WTC11 (cell line): Measurements from ENCODE around the gene UNC93B1. TPM values are rescaled to one million over a fixed set of nuclear protein-coding genes. Genes with fewer than 3 reads are reported as not detected.
A peak's percentile ranks its signal among the peaks of the same experiment; 100 is the strongest.

Experiments
- ATAC-seq: fragments of 200-7000 bp; cut with Tn5 transposase; 2 replicates; pipeline ENCODE4 v1.10.0; 2021; ENCODE audit warnings: mild to moderate bottlenecking, moderate library complexity
- CTCF ChIA-PET: fragments of 300-600 bp; sonication (Branson Sonifier 250); formaldehyde crosslinking; loops from one replicate; lab custom pipeline; 2021; ENCODE audit warnings: antibody characterized with exemption; lab: Charles Lee
- POLR2A ChIA-PET: fragments of 350-600 bp; sonication (Branson Sonifier 250); formaldehyde crosslinking; loops from one replicate; lab custom pipeline; 2021; ENCODE audit warnings: antibody characterized with exemption; lab: Charles Lee
- DNase-seq: peaks from one replicate; pipeline ENCODE4 v3.0.0; 2021; ENCODE audit warnings: low spot score
- H3K27ac Mint-ChIP-seq: 2 replicates; pipeline ENCODE4 v1.8.0; 2021; ENCODE audit warnings: mixed read lengths
- H3K27me3 Mint-ChIP-seq: 2 replicates; pipeline ENCODE4 v1.8.0; 2021; ENCODE audit warnings: low read depth, mild to moderate bottlenecking, moderate library complexity, mixed read lengths
- H3K36me3 Mint-ChIP-seq: 2 replicates; pipeline ENCODE4 v1.8.0; 2021; ENCODE audit warnings: mixed read lengths
- H3K4me1 Mint-ChIP-seq: 2 replicates; pipeline ENCODE4 v1.8.0; 2022; ENCODE audit warnings: mixed read lengths
- H3K4me3 Mint-ChIP-seq: 2 replicates; pipeline ENCODE4 v1.8.0; 2021; ENCODE audit warnings: mild to moderate bottlenecking, moderate library complexity, mixed read lengths
- H3K9me3 Mint-ChIP-seq: 2 replicates; pipeline ENCODE4 v1.8.0; 2021; ENCODE audit warnings: mixed read lengths
- ATF6 ChIP-seq: sonication (generic); formaldehyde crosslinking; IDR thresholded peaks from 2 replicates; pipeline ENCODE4 v1.8.1; 2023; ENCODE audit warnings: mild to moderate bottlenecking, missing genetic modification reagents
- CBFB ChIP-seq: sonication (generic); formaldehyde crosslinking; IDR thresholded peaks from 2 replicates; pipeline ENCODE4 v1.8.1; 2022; ENCODE audit warnings: mild to moderate bottlenecking, low read depth, missing genetic modification reagents
- CREB1 ChIP-seq: sonication (generic); formaldehyde crosslinking; IDR thresholded peaks from 2 replicates; pipeline ENCODE4 v1.8.0; 2023; ENCODE audit warnings: mild to moderate bottlenecking, missing genetic modification reagents
- ELF4 ChIP-seq: sonication (generic); formaldehyde crosslinking; IDR thresholded peaks from 2 replicates; pipeline ENCODE4 v1.8.1; 2022; ENCODE audit warnings: low read depth, mild to moderate bottlenecking, moderate library complexity, missing genetic modification reagents
- MXD4 ChIP-seq: fragments of 250-450 bp; sonication (Bioruptor Pico); IDR thresholded peaks from 2 replicates; pipeline ENCODE4 v1.8.0; 2021; ENCODE audit warnings: mild to moderate bottlenecking, moderate library complexity, borderline replicate concordance
- NR2C2 ChIP-seq: sonication (generic); formaldehyde crosslinking; IDR thresholded peaks from 2 replicates; pipeline ENCODE4 v1.8.0; 2022; ENCODE audit warnings: mild to moderate bottlenecking, missing genetic modification reagents
- NR3C1 ChIP-seq: sonication (generic); formaldehyde crosslinking; conservative IDR thresholded peaks from 2 replicates; pipeline ENCODE4 v1.8.1; 2023; ENCODE audit warnings: low read depth, mild to moderate bottlenecking, missing genetic modification reagents
- SMAD4 ChIP-seq: sonication (generic); formaldehyde crosslinking; IDR thresholded peaks from 2 replicates; pipeline ENCODE4 v1.8.0; 2022; ENCODE audit warnings: mild to moderate bottlenecking, missing genetic modification reagents
- STAT6 ChIP-seq: sonication (generic); formaldehyde crosslinking; conservative IDR thresholded peaks from 2 replicates; pipeline ENCODE4 v1.8.1; 2023; ENCODE audit warnings: mild to moderate bottlenecking, low read depth, missing genetic modification reagents, moderate library complexity
- TCF7 ChIP-seq: sonication (generic); formaldehyde crosslinking; IDR thresholded peaks from 2 replicates; pipeline ENCODE4 v1.8.0; 2022; ENCODE audit warnings: mild to moderate bottlenecking, low read depth, missing genetic modification reagents, moderate library complexity
- ZNF219 ChIP-seq: sonication (generic); formaldehyde crosslinking; IDR thresholded peaks from 2 replicates; pipeline ENCODE4 v1.8.0; 2023; ENCODE audit warnings: missing genetic modification reagents, mild to moderate bottlenecking, borderline replicate concordance
- ZNF317 ChIP-seq: sonication (generic); formaldehyde crosslinking; IDR thresholded peaks from 2 replicates; pipeline ENCODE4 v1.8.1; 2023; ENCODE audit warnings: low read depth, mild to moderate bottlenecking, moderate library complexity, missing genetic modification reagents, borderline replicate concordance
- ZNF423 ChIP-seq: fragments of 250-450 bp; sonication (Bioruptor Pico); IDR thresholded peaks from 2 replicates; pipeline ENCODE4 v2.1.2; 2022; ENCODE audit warnings: mild to moderate bottlenecking, moderate library complexity
- ZNF512 ChIP-seq: sonication (generic); formaldehyde crosslinking; IDR thresholded peaks from 2 replicates; pipeline ENCODE4 v1.8.1; 2022; ENCODE audit warnings: missing genetic modification reagents, borderline replicate concordance
- ZNF671 ChIP-seq: fragments of 250-450 bp; sonication (Bioruptor Pico); IDR thresholded peaks from 2 replicates; pipeline ENCODE4 v1.8.0; 2021; ENCODE audit warnings: mild to moderate bottlenecking
- total RNA-seq: library from RNA; stranded (reverse); gene quantifications from 3 replicates; pipeline ENCODE4 v1.2.3, GENCODE V29; 2021
- TF ChIP-seq, protein P1 (sequence below): sonication (generic); formaldehyde crosslinking; IDR thresholded peaks from 2 replicates; pipeline ENCODE4 v1.8.0; 2023; ENCODE audit warnings: mild to moderate bottlenecking, missing genetic modification reagents
- TF ChIP-seq, protein P2 (sequence below): fragments of 250-450 bp; sonication (Bioruptor Pico); IDR thresholded peaks from 2 replicates; pipeline ENCODE4 v1.9.0; 2021; ENCODE audit warnings: moderate library complexity, mild to moderate bottlenecking, inconsistent platforms, borderline replicate concordance
- TF ChIP-seq, protein P3 (sequence below): sonication (generic); formaldehyde crosslinking; IDR thresholded peaks from 2 replicates; pipeline ENCODE4 v1.8.1; 2022; ENCODE audit warnings: mild to moderate bottlenecking, moderate library complexity, missing genetic modification reagents
- TF ChIP-seq, protein P4 (sequence below): sonication (generic); formaldehyde crosslinking; IDR thresholded peaks from 2 replicates; pipeline ENCODE4 v1.8.0; 2022; ENCODE audit warnings: mild to moderate bottlenecking, missing genetic modification reagents
- TF ChIP-seq, protein P5 (sequence below): sonication (generic); formaldehyde crosslinking; IDR thresholded peaks from 2 replicates; pipeline ENCODE4 v1.8.0; 2022; ENCODE audit warnings: mild to moderate bottlenecking, missing genetic modification reagents

UNC93B1 gene
- total RNA-seq, 1 experiment from 2014 or later: 27.9 TPM

GRCh38 chr11:68027667-68028066, 23.8 kb upstream of the UNC93B1 start (continued):
- TF ChIP-seq SMAD4: no peak
- no peak for TF ChIP-seq ZNF671
- TF ChIP-seq, protein P1, sequence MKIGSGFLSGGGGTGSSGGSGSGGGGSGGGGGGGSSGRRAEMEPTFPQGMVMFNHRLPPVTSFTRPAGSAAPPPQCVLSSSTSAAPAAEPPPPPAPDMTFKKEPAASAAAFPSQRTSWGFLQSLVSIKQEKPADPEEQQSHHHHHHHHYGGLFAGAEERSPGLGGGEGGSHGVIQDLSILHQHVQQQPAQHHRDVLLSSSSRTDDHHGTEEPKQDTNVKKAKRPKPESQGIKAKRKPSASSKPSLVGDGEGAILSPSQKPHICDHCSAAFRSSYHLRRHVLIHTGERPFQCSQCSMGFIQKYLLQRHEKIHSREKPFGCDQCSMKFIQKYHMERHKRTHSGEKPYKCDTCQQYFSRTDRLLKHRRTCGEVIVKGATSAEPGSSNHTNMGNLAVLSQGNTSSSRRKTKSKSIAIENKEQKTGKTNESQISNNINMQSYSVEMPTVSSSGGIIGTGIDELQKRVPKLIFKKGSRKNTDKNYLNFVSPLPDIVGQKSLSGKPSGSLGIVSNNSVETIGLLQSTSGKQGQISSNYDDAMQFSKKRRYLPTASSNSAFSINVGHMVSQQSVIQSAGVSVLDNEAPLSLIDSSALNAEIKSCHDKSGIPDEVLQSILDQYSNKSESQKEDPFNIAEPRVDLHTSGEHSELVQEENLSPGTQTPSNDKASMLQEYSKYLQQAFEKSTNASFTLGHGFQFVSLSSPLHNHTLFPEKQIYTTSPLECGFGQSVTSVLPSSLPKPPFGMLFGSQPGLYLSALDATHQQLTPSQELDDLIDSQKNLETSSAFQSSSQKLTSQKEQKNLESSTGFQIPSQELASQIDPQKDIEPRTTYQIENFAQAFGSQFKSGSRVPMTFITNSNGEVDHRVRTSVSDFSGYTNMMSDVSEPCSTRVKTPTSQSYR (CRISPR knock-in tag): no peak
- TF ChIP-seq, protein P2, sequence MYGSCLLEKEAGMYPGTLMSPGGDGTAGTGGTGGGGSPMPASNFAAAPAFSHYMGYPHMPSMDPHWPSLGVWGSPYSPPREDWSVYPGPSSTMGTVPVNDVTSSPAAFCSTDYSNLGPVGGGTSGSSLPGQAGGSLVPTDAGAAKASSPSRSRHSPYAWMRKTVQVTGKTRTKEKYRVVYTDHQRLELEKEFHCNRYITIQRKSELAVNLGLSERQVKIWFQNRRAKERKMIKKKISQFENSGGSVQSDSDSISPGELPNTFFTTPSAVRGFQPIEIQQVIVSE (CRISPR knock-in tag): no peak
- TF ChIP-seq ZNF317 (CRISPR knock-in tag): no peak
- no peak for TF ChIP-seq ZNF512
- no peak for TF ChIP-seq ELF4 (CRISPR knock-in tag)
- TF ChIP-seq ZNF423 (CRISPR knock-in tag): no peak
- no peak for TF ChIP-seq ATF6 (CRISPR knock-in tag)
- TF ChIP-seq CREB1 (CRISPR knock-in tag): no peak
- TF ChIP-seq TCF7 (CRISPR knock-in tag): no peak
- TF ChIP-seq, protein P3, sequence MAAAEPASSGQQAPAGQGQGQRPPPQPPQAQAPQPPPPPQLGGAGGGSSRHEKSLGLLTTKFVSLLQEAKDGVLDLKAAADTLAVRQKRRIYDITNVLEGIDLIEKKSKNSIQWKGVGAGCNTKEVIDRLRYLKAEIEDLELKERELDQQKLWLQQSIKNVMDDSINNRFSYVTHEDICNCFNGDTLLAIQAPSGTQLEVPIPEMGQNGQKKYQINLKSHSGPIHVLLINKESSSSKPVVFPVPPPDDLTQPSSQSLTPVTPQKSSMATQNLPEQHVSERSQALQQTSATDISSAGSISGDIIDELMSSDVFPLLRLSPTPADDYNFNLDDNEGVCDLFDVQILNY: no peak

DNA sequence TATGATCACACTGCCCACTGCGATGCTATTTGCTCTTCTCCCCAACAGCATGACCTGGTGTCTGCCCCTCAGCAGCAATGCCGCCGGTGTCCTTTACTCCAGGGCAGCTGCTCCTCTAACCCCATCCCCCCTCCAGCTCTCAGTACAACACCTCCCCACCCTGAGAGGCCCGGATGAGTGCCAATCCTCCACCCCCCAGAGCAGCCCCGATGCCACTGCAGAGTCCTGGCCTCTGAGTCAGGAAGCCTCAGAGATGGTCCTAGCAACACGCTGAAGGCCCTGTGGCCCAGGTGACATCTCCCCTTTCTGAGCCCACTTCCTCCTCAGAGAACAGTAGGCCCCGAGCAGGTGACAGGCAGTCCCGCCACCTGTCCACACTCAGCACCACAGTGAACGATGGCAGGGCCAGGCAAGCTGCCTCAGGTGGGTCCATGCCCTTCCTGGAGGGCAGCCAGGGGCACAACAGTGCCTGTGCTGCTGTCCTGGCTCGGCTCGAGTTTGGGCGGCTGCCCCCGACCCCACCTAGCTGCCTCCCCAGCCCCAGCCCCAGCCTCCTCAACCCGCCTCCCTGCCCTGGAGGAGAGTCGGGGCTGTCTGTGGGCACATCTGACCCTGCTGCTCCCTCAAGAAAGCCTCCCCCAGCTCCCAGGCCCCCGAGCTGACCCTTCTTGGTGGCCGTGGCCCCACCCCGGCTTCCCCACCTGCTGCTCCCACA, 22.7 kb upstream of the UNC93B1 start:
- DNase-seq (no peak), ATAC-seq (no peak)
- TF ChIP-seq NR3C1 (CRISPR knock-in tag) (no peak), SMAD4 (no peak), ZNF671 (no peak), ZNF219 (CRISPR knock-in tag) (no peak), CREB1 (CRISPR knock-in tag) (no peak), NR2C2 (no peak), CBFB (CRISPR knock-in tag) (no peak), MXD4 (CRISPR knock-in tag) (no peak), ZNF423 (CRISPR knock-in tag) (no peak), STAT6 (no peak)
- TF ChIP-seq, protein P4, sequence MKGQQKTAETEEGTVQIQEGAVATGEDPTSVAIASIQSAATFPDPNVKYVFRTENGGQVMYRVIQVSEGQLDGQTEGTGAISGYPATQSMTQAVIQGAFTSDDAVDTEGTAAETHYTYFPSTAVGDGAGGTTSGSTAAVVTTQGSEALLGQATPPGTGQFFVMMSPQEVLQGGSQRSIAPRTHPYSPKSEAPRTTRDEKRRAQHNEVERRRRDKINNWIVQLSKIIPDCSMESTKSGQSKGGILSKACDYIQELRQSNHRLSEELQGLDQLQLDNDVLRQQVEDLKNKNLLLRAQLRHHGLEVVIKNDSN (CRISPR knock-in tag): no peak
- TF ChIP-seq, protein P2 (CRISPR knock-in tag): no peak
- TF ChIP-seq, protein P5, sequence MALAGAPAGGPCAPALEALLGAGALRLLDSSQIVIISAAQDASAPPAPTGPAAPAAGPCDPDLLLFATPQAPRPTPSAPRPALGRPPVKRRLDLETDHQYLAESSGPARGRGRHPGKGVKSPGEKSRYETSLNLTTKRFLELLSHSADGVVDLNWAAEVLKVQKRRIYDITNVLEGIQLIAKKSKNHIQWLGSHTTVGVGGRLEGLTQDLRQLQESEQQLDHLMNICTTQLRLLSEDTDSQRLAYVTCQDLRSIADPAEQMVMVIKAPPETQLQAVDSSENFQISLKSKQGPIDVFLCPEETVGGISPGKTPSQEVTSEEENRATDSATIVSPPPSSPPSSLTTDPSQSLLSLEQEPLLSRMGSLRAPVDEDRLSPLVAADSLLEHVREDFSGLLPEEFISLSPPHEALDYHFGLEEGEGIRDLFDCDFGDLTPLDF (CRISPR knock-in tag): no peak
- H3K27me3 Mint-ChIP-seq: no peaks in the 10 kb centered on the region
- H3K4me3 Mint-ChIP-seq: no peak overlapping the region
- H3K9me3 Mint-ChIP-seq: no peaks in the 10 kb centered on the region
- CTCF ChIA-PET: interaction anchor here (0.8 kb wide), 1 partner anchor 17 kb away, joined by 3 read pairs; the partner anchor contains the start of gene ALDH3B1
- peak overlapping the region; percentile 21; the same call in 1 of the 2 replicates for H3K27ac Mint-ChIP-seq
- peaks cover 15% of the 10 kb centered on the region for H3K4me1 Mint-ChIP-seq
- H3K36me3 Mint-ChIP-seq: no peaks in the 10 kb centered on the region
- POLR2A ChIA-PET: no interaction called here
